SKM-1 (cell line): ENCODE data around the gene CAPN12.

Source experiments
- DNase-seq: peaks from one replicate; lab custom pipeline; 2025; ENCODE audit not compliant: unreplicated experiment; lab: John Stamatoyannopoulos, UW

Gene CAPN12

DNA sequence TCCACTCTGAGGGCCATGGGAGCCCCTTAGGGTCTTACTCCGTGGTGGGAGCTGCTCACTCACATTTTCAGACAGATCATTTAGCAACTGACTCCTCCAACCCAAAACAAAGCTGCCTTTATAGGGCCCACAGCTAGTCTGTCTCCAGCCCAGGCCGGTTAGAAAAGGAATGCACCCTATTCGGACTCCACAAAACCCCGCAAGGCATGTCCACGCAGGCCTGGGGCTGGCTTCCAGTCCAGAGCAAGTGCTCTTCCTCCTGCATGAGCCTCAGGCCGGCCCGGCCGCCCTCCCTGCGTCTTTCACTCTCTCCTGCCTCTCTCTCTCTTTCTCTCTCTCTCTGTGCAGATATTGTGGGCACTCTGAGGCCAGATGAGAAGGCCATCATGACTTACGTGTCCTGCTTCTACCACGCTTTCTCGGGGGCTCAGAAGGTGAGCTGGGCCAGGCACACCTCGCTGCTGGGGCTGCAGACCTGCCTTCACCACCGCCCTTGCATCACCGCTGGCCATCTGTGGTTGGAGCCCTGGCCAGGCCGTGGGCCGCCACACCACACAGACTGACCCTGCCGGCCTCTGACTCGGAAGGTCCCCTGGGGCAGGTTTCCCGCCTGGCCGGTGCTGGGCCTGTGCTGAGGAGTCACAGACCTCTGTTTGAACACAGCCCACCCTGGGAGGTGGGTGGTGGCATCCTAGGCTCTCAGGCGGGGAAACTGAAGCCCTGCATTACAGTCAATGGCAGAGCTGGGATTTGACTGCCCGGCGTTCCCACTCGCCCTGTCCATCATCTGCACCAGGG is 33.1 kb downstream of the CAPN12 start:
- DNase-seq, result no peak

DNA sequence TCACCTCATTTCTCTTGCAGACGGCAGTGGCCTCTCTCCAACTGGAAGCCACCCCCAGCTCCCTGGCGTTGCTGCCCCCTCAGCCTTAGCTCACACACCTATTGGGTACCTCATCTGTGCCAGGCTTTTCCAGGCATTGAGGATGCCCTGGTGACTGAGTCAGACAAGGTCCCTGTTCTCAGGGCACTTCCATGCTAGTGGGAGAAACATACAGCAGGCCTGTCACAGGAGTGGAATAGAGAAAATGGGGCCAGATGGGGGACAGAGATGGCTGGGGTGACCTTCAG is 33.9 kb downstream of the CAPN12 start:
- DNase-seq, result no peak

DNA sequence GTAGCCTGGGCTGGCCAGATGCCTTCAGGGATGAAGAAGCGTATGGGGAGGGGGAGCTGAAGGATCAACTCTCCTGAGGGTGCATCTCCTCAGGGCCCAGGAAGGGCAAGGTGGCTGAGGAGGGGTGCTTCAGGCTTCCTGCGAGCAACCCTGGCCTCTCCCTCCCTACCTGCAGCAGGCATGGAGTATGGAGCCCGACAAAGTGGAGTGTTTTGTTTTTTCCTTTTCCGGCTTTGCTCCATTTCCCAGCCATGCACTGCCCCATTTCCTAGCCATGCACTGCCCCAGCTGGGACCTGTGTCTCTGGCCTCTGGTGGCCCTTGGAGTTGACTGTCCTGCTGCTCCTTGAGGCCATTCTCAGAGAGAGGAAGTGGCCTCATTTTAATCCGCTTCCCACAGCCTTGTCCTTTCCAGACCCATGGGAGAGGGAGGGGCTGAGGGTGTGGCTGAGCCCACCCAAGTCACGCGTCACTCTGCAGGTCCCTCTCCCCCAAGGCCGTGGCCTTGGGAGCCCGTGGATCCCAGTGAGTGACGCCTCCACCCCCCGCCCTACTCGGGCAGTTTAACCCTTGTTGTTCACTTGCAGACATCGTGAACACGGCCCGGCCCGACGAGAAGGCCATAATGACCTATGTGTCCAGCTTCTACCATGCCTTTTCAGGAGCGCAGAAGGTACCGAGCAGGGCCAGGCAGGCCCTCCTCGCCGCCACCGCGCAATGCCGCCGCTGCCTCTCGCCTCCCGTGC is 34.4 kb downstream of the CAPN12 start:
- no peak for DNase-seq

DNA sequence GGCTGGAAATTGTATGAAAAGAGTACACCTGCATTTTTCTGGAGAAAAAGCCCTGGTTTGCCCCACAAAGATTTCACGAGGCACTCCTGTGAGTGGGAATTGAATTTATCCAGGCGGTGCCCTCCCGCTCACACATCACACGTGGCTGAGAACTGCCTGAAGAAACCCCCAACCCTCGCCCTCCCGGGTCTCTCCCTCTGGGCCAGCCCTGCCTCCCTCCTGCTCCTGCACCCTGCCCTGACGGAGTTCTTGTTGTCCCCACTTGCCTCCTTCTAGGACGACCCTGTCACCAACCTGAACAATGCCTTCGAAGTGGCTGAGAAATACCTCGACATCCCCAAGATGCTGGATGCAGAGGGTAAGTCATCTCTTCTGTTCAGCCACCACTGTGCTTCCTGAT is 35.2 kb downstream of the CAPN12 start:
- no peak for DNase-seq

DNA sequence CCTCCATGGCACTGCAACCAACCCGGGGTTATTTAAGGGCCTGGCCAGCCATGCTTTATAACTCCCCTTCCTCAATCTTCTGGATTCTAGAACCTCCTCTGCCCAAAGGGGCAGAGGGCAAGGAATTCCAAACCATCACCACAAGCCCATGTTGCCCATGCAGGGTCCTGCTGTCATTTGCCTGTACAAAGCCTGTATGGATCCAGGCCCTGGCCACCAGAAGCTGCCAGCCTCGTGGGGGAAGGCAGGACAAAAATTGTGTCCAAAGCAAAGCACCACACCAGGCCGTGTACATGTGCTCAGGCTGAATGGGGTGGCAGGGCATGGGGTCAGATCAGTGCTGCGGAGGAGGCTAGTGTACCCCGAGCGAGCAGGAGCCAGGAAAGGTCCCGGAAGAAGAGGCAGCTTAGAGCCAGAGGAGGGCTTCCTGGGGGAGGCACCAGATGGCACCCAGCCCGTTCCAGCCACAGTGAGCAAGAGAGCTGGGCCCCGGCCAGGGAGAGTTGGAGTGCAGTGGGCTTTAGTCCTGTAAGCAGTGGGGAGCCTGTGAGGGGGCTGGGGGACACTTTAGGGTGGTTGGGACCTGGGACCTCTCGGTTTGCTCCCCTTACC is 35.8 kb downstream of the CAPN12 start:
- DNase-seq, result no peak

DNA sequence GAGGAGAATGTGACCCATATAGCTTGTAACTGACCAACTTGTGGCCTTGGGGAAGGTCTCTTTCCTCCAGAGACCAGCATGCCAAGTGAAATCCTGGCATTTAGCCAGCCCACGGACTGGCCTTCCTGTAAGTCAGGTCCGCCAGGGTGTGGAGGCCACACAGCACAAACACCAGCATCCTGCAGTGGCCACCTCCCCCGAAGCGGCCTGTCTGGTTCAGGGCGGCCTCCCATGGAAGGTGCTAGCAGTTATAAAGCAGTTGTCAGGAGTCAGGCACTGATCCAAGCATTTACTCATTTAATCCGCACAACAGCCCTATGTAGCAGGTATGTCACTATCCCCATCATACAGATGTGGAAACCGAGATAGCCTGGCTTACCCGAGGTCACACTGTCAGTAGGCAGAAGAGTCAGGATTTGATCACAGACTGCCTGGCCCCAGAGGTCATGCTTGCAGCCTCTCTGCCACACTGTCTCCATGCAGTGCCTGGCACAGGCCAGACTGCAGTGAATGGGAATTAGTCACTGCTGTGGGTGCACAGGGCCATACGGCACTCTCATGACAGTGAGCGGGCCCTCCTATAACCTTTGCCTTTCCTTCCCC is 36.7 kb downstream of the CAPN12 start:
- no peak for DNase-seq

DNA sequence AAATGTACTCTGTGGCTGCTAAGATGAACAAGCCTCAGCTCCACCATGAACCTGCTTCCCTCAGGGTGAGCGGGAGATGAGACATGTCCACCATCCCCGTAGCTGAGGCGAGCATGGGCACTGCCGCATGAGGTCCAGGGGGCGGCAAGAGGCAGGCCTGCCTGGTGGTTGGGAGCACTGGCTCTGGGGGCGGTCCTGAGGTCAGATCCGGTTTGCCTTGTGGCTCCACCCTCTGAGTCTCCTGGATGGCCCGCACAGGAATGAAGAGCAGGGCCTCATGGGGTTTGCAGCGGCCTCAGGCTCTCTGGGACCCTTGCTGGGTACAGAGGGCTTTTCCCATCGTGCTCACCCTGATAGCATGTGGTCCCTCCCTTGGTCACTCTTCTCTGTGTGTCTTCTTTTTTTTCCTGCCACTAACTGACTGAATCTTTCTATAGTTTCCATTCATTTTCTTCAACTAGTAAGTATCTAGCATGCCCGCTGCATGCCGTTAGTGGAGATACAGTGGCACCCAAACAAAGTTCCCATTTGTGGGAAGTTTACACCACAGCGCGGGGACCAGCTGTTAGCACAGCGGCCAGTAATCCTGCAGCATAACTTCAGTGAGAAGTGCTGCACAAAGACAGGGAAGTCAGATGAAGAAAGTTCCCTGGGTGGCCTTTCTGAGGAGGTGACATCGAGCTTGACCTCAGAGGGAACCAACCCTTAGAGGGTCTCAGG is 37.3 kb downstream of the CAPN12 start:
- DNase-seq, result no peak

DNA sequence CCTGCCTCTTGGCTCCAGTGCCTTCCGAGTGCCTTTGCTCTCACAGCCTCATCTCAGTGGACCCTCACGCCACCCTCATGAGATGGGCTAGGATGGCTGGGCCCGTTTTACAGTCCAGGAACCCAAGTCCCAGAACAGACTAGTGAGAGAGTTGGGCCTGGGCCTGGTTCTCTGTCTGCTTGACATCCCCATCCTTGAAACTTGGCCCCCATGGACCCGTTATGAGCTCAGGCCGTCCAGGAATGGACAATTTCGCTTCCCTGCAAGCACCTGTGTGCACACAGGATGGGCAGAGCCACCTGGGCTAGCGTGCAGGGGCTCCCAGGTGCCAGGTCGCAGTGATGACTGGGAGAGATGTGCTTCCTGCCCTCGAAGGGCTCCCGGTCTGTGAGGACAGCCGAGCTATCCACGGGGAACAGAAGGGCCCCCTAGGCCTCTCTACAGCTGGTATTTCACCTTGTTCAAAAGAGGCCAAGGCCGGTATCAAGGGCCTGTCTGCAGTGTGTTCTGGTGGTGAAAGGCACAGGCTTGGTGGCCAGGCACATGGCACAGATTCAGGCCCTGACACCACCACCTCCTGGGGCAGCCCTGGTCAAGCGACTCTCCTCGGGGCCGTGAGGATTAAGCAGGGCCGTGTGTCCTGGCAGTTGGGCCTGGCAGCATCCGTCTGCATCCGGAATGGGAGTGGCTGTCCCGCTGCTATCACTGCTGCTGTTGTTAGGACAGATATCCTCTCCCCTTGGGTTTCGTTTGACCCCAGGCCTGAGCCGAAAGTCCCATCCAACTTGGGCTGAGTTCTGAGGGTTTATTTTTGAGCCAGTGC is 38.9 kb downstream of the CAPN12 start:
- no peak for DNase-seq

DNA sequence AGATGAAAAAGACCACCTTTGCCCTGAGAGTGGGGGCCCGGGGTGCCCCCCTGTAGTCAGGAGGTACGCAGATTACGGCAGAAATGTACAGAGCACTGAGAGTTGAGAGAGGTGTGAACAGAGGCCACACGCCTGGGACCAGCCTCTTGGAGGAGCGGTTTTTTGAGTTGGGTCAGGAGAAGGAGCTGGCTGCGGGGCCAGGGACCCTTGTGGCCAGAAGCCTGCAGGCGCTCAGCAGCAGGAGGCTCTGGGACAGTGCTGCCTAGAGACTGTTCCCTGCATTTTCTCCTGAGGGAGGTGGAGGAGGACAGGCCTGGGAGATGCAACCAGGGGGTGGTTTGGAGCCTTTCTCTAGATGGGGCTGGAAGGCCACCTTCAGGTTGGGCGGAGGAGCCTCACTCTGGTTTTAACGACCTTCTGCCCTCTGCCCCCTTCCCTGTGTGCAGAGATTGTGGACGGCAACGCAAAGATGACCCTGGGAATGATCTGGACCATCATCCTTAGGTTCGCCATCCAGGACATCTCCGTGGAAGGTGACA is 39.7 kb downstream of the CAPN12 start:
- no peak for DNase-seq

DNA sequence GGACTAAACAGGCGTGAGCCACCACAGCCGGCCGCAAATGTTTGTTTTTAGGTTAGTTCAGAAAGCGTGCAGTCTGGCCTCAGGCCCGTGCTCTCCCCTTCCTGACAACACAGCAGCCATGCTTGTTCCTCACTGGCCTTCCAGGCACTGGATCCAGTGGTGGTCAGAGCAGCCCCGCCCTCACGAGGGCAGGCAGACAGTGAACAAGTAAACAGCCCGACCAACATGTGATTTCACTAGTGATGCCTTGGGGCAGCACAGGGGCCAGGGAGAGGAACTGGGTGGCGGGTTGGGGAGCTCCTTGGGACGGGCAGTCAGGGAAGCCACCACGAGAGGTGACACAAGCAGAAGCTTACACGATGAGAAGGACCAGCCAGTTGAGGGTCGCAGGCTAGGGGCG is 40.8 kb downstream of the CAPN12 start:
- no peak for DNase-seq

DNA sequence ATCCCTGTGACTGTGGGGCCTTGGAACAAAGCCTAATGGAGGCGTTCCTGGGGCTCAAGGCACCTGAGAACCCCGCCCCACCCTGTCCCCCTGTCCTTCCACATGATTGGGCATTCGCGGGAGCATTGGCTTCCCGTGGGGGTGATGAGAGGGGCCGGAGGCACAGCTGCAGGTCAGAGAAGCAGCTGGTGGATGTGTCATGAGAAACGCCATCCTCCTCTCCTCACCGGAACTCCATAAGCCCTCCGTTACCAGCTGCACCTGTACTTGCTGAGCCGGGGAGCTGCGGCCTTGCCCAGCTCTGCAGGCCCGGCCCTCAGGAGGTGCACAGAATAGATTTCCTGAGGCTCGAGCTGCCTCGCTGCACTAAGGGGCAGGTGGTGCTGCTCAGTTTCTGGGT is 42.0 kb downstream of the CAPN12 start:
- no peak for DNase-seq

DNA sequence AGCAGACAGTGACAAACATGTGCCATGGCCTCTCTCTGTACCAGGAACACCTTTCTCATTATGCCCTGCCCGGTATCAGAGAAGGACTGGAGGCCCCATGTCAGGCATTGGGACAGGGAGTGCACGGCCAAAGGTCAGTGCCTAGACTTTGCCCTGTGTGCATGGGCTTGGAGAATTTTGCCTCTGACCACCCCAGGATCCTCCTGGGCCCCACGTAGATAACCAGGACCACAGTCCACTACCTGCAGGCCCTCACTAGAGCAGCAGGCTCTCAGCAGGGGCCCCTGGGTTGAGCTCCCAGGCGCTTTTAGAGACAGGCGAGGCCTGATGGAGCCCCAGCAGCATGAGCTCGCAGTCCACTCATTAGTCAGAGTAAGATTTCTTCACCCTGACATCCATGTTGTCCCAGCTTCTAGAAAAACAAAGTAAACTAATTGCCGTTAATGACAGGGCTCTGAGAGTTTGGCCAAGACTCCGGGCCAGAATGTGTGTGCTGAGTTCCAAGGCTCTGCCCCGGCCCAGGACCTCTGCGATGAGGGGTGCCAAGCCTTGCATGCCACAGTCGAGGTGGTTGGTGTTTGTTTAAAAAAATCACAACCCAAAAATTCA is 42.7 kb downstream of the CAPN12 start:
- no peak for DNase-seq

DNA sequence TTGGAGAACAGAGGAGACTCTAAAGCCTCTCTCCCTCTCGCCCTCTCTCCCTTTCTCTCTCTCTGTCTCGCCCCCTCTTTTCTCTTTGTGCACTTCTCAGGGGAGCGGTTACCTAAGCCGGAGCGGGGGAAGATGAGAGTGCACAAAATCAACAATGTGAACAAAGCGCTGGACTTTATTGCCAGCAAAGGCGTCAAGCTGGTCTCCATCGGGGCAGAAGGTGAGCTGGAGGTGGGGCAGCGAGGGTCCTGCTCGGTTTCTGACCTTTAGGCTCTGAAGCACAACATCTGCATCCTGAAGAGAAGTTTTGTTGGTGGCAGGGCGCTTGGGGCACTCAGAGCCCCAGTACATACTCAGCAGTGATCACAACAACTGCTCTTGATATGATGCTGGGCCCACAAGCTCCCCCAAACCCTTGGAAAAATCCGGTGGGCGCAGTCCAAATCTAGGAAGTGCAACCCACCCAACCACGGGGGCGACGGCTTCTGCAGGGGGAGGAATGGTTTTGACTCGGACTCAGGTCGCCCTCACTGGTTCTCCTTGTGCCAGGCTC is 43.3 kb downstream of the CAPN12 start:
- no peak for DNase-seq

DNA sequence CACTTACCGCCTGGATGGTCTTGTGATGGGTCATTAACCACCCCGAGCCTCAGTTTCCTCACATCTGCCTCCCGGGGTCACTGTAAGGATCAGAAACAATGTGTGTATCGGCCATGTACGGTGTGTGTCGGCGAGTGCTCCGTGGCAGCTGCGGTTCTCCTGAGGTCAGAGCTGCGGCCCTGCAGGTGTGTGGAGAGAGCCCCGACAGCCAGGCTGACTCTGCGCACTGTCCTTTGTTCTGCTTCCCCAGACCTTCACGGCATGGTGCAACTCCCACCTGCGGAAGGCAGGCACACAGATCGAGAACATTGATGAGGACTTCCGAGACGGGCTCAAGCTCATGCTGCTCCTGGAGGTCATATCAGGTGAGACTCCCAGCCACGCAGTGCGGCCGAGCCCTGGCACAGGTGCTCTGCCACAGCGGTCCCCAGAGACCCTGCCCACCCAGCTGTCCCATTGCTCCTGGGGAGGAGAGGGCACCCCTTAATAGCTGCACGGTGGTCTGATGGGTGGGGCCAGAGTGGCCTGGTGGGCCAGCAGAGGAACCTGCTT is 43.8 kb downstream of the CAPN12 start:
- DNase-seq, result no peak

DNA sequence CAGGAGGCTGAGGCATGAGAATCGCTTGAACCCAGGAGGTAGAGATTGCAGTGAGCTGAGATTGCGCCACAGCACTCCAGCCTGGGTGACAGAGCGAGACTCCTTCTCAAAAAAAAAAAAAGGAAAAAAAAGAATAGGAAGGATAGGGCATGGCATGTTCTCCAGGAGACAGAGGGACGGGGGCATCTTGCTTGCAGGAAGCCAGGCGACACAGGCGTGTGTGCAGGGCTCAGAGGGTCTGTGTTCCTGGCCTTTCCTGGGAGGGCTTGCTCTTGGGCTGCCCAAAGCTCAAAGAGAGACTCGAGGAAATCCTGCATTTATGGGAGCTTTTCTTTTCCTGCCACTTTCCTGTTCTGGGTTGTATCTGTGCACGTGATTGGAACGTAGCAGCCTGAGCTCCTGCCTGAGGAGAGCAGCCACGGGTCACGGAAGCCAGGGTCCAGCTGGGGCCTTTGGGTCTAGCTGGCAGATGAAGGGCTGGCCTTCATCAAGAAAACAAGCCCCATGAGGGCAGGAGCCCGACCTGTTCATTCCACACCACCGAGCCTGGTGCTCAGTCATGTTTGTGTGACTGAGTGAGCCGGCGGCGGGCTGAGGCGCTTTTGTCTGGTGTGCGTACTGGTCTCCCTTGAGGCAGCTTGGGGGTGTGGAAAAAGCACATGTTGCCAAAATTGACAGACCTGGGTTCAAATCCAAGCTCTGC is 44.5 kb downstream of the CAPN12 start:
- DNase-seq, result no peak

DNA sequence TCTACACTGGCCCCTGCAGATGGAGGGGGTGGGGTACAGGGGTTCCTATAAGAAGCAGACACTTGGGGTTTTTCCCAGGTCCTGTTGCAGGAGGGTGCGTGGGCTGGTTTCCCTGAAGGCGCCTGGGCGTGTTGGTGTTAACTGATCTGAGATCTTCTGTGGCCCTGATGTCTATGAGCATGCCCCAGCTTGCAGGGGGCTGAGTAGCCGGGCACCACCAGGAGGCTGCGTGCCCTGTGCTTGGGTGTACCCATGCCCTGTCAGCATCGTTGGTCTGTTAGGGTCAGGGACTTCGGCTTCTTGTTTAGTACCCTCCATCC is 45.3 kb downstream of the CAPN12 start:
- no peak for DNase-seq

DNA sequence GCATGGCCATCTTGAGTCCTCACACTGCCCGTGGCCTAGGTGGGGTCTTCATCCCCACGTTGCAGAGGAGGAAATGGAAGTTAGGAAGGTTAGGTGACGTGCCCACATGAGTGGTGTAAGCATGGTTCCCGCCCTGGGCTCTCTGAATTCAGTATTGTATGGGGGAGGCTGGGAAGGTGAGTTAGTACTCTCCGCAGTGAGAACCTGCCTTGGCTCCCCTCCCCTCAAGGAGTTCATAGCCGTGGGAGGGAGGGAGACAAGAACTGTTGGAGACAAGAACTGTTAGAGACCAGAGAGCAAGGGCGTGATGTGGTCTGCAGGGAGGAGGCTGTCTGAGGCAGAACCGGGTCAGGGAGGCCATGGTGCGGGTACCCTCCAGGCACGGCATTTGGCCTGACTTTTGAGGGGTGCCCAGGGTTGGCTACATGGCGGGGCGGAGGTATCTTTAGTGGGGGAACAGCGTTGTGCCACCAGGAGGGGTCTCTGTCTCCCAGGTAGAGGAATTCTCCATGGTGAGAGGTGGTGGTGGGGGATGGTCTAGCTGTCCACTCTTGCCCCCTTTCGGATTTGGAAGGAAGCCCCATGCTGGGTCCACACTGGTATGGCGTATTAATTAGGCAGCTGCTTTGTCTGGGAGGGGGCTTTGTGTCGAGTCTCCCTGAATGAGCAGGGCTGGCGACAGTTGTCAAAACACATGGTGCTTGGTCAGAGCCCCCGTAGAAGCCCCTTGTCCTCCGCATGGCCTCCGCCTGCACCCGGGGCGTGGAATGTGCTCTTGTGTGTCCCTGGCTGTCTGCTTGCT is 45.8 kb downstream of the CAPN12 start:
- no peak for DNase-seq

DNA sequence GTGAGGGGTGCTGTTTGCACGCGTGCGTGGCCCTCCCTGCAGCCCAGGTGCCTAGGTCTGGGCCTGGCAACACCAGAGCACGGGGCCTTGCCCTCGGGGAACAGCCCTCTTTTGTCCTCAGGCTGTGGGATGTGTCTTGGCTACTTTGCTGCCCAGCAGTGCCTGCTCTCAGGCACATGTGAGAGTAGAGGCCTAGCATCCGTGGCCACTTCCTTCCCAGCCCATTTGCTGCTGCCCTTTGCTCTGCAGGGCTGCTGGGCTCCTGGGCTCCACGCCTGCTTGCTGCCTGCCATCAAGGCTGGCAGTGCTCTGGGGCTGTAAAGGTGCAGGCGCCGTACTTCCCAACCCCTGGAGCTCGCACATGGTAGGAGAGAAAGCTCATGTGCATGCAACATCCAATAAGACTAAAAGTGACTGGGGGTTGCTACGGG is 46.6 kb downstream of the CAPN12 start:
- DNase-seq, result no peak
